Memory B cell (primary cell): Measurements from ENCODE around the gene LCN1.

Source experiments
- ATAC-seq: fragments of 150-1000 bp; cut with Tn5 transposase; 2 replicates; pipeline ENCODE4 v1.10.0; 2021; ENCODE audit warnings: low read depth, mild to moderate bottlenecking, moderate library complexity
- DNase-seq, 2 donors: peaks; one replicate each; pipeline ENCODE4 v3.0.0; 2022; ENCODE audit warnings: low spot score in 2 of 2
- H3K27ac Mint-ChIP-seq: one replicate; pipeline ENCODE4 v1.8.0; 2022; ENCODE audit warnings: mild to moderate bottlenecking, moderate library complexity, mixed read lengths
- H3K27me3 Mint-ChIP-seq: one replicate; pipeline ENCODE4 v1.8.0; 2022; ENCODE audit warnings: mixed read lengths
- H3K36me3 Mint-ChIP-seq: one replicate; pipeline ENCODE4 v1.8.0; 2022; ENCODE audit warnings: mild to moderate bottlenecking, mixed read lengths
- H3K4me1 Mint-ChIP-seq: one replicate; pipeline ENCODE4 v1.8.0; 2022; ENCODE audit warnings: mixed read lengths
- H3K4me3 Mint-ChIP-seq: one replicate; pipeline ENCODE4 v1.8.0; 2022; ENCODE audit warnings: mild to moderate bottlenecking, moderate library complexity, mixed read lengths
- H3K9me3 Mint-ChIP-seq: one replicate; pipeline ENCODE4 v1.8.0; 2022; ENCODE audit warnings: mixed read lengths

Gene LCN1

GRCh38 chr9:135494791-135495559, 26.3 kb upstream of the LCN1 start:
- peaks cover 6% of the 10 kb centered on the region for H3K4me1 Mint-ChIP-seq
- H3K27ac Mint-ChIP-seq = no peak overlapping the region
- no peak for DNase-seq
- no peaks in the 10 kb centered on the region for H3K9me3 Mint-ChIP-seq
- no peak overlapping the region for H3K4me3 Mint-ChIP-seq
- no peak for ATAC-seq
- no peaks in the 10 kb centered on the region for H3K36me3 Mint-ChIP-seq
- H3K27me3 Mint-ChIP-seq = no peaks in the 10 kb centered on the region

- DNase-seq (no peak), ATAC-seq (no peak)
- H3K4me1 Mint-ChIP-seq = peaks cover 14% of the 10 kb centered on the region
- no peaks in the 10 kb centered on the region for H3K9me3 Mint-ChIP-seq
- H3K36me3 Mint-ChIP-seq = peaks cover 7% of the 10 kb centered on the region
- H3K27me3 Mint-ChIP-seq = no peaks in the 10 kb centered on the region
- no peak overlapping the region for H3K4me3 Mint-ChIP-seq
- no peak overlapping the region for H3K27ac Mint-ChIP-seq
Measured at GRCh38 chr9:135498381-135499126, 22.7 kb upstream of the LCN1 start.

- DNase-seq = peak; percentile 77 to 88
- H3K27ac Mint-ChIP-seq = peak overlapping the region; percentile 20
Measured at GRCh38 chr9:135499326-135500070, 21.7 kb upstream of the LCN1 start.

GRCh38 chr9:135500071-135500524, 21.1 kb upstream of the LCN1 start:
- Mint-ChIP-seq H3K4me3 (peak overlapping the region; percentile 96), H3K36me3 (peaks cover 18% of the 10 kb centered on the region), H3K9me3 (no peaks in the 10 kb centered on the region), H3K4me1 (peaks cover 18% of the 10 kb centered on the region), H3K27me3 (no peaks in the 10 kb centered on the region), H3K27ac (peak overlapping the region; percentile 96)
- ATAC-seq = peak; percentile 3
- no peak for DNase-seq

More at GRCh38 chr9:135499326-135500070, 21.7 kb upstream of the LCN1 start:
- H3K4me1 Mint-ChIP-seq = peaks cover 16% of the 10 kb centered on the region
- peak; percentile 57 for ATAC-seq
- no peaks in the 10 kb centered on the region for H3K27me3 Mint-ChIP-seq
- peaks cover 14% of the 10 kb centered on the region for H3K36me3 Mint-ChIP-seq
- H3K9me3 Mint-ChIP-seq = no peaks in the 10 kb centered on the region
- peak overlapping the region; percentile 84 for H3K4me3 Mint-ChIP-seq

- Mint-ChIP-seq H3K9me3 (no peaks in the 10 kb centered on the region), H3K27me3 (no peaks in the 10 kb centered on the region), H3K4me1 (peaks cover 18% of the 10 kb centered on the region), H3K4me3 (peak within 1 kb of the TSS; percentile 96), H3K36me3 (peaks cover 20% of the 10 kb centered on the region), H3K27ac (peak within 1 kb of the TSS; percentile 96)
- peak; percentile 92 for ATAC-seq
- DNase-seq = peak; percentile 87 to 96
Measured at GRCh38 chr9:135500525-135501260, 20.5 kb upstream of the LCN1 start, which contains the start of gene MRPS2. MRPS2 (plus strand) TSS chr9:135500682; CDS start chr9:135500711, 29 bp downstream.

GRCh38 chr9:135501261-135502167, 19.7 kb upstream of the LCN1 start:
- Mint-ChIP-seq H3K4me3 (peak overlapping the region; percentile 96), H3K27ac (peak overlapping the region; percentile 41), H3K9me3 (no peaks in the 10 kb centered on the region), H3K4me1 (peaks cover 18% of the 10 kb centered on the region), H3K27me3 (no peaks in the 10 kb centered on the region), H3K36me3 (peaks cover 20% of the 10 kb centered on the region)
- DNase-seq (no peak), ATAC-seq (no peak)

- Mint-ChIP-seq H3K9me3 (no peaks in the 10 kb centered on the region), H3K4me1 (peaks cover 18% of the 10 kb centered on the region), H3K27ac (no peak overlapping the region), H3K27me3 (no peaks in the 10 kb centered on the region), H3K4me3 (peak overlapping the region; percentile 96), H3K36me3 (peaks cover 20% of the 10 kb centered on the region)
- no peak for ATAC-seq
- DNase-seq = no peak
Measured at GRCh38 chr9:135502168-135502872, 18.9 kb upstream of the LCN1 start.

- Mint-ChIP-seq H3K4me3 (no peak overlapping the region), H3K9me3 (no peaks in the 10 kb centered on the region), H3K27ac (no peak overlapping the region), H3K27me3 (no peaks in the 10 kb centered on the region), H3K4me1 (peaks cover 18% of the 10 kb centered on the region), H3K36me3 (peaks cover 22% of the 10 kb centered on the region)
- DNase-seq = no peak
- no peak for ATAC-seq
Measured at GRCh38 chr9:135502873-135503321, 18.3 kb upstream of the LCN1 start.

GRCh38 chr9:135503371-135504261, 17.6 kb upstream of the LCN1 start:
- H3K27ac Mint-ChIP-seq = no peak overlapping the region
- no peak for DNase-seq
- peaks cover 2% of the 10 kb centered on the region for H3K27me3 Mint-ChIP-seq
- peaks cover 22% of the 10 kb centered on the region for H3K36me3 Mint-ChIP-seq
- H3K4me3 Mint-ChIP-seq = no peak overlapping the region
- peaks cover 18% of the 10 kb centered on the region for H3K4me1 Mint-ChIP-seq
- no peaks in the 10 kb centered on the region for H3K9me3 Mint-ChIP-seq
- ATAC-seq = no peak

GRCh38 chr9:135504262-135505243, 16.7 kb upstream of the LCN1 start:
- Mint-ChIP-seq H3K4me3 (no peak overlapping the region), H3K27me3 (peaks cover 2% of the 10 kb centered on the region), H3K27ac (no peak overlapping the region), H3K9me3 (peaks cover 6% of the 10 kb centered on the region), H3K36me3 (peaks cover 22% of the 10 kb centered on the region), H3K4me1 (peaks cover 14% of the 10 kb centered on the region)
- DNase-seq = peak; percentile 34 to 44
- ATAC-seq = no peak
